Lung (tissue), 12 donors: ENCODE results near the gene CREB3. TPM values are rescaled to one million over a fixed set of nuclear protein-coding genes. Genes with fewer than 3 reads are reported as not detected.

Experiments used
- ATAC-seq: fragments of 200-7000 bp; cut with Tn5 transposase; one replicate; pipeline ENCODE4 v1.9.1; 2020; ENCODE audit warnings: moderate number of reproducible peaks; ENCODE audit not compliant: insufficient read depth, low FRiP score
- DNase-seq, 3 donors: peaks; one replicate each; pipeline ENCODE4 v3.0.0-alpha.2; 2013 to 2017
- H3K27ac ChIP-seq, 2 donors: one replicate each; pipeline ENCODE4 v1.5.1; 2013; ENCODE audit warnings: mild to moderate bottlenecking in 2 of 2, moderate library complexity in 2 of 2, control low read depth in 1 of 2, inconsistent platforms in 1 of 2, low read depth in 1 of 2, low read length in 1 of 2
- H3K27me3 ChIP-seq, 3 donors: one replicate each; pipeline ENCODE4 v1.5.1; 2013; ENCODE audit warnings: low read length in 2 of 3; ENCODE audit not compliant: control insufficient read depth in 3 of 3, insufficient read depth in 3 of 3
- H3K36me3 ChIP-seq, 4 donors: one replicate each; pipeline ENCODE4 v1.5.1; 2013; ENCODE audit warnings: low read length in 4 of 4, mild to moderate bottlenecking in 1 of 4, moderate library complexity in 1 of 4; ENCODE audit not compliant: control insufficient read depth in 4 of 4, insufficient read depth in 4 of 4
- H3K4me1 ChIP-seq, 5 donors: one replicate each; pipeline ENCODE4 v1.5.1; 2013; ENCODE audit warnings: low read length in 5 of 5, mild to moderate bottlenecking in 2 of 5, moderate library complexity in 1 of 5; ENCODE audit not compliant: control insufficient read depth in 5 of 5, insufficient read depth in 5 of 5
- H3K4me3 ChIP-seq: one replicate; pipeline ENCODE4 v1.5.1; 2013; ENCODE audit warnings: mild to moderate bottlenecking, control low read depth, moderate library complexity
- H3K9ac ChIP-seq, 2 donors: one replicate each; pipeline ENCODE4 v1.5.1; 2013; ENCODE audit warnings: low read length in 2 of 2, control low read depth in 1 of 2; ENCODE audit not compliant: insufficient read depth in 1 of 2
- H3K9me3 ChIP-seq, 4 donors: one replicate each; pipeline ENCODE4 v1.5.1; 2013; ENCODE audit warnings: low read length in 3 of 4, mild to moderate bottlenecking in 1 of 4, moderate library complexity in 1 of 4; ENCODE audit not compliant: control insufficient read depth in 4 of 4, insufficient read depth in 3 of 4
- WGBS, 2 donors: extraction: QIAGEN DNeasy Blood & Tissue Kit; methylation state at CpG; one replicate each; pipeline ENCODE4 v1.1.7; 2013; 5-methylcytosine and 5-hydroxymethylcytosine counted together
- polyA plus RNA-seq, 2 donors: library from polyadenylated mRNA; stranded (reverse); fragments of 200-250 nt; gene quantifications; one replicate each; pipeline ENCODE4 v1.2.1, GENCODE V29; 2013
- total RNA-seq, 2 donors: library from RNA; depleted of rRNA in 1 of 2; stranded (reverse); fragments of >200 nt in 1 of 2; gene quantifications; one replicate each; pipeline ENCODE4 v1.2.1, GENCODE V29; 2014 to 2021
- TF ChIP-seq, protein P1 (sequence below): IDR thresholded peaks from 2 replicates; pipeline ENCODE4 v1.5.1; 2012; ENCODE audit warnings: mild to moderate bottlenecking; ENCODE audit errors: control extremely low read depth, extremely low read depth
- donor health status: control.
- donor health status: control.
- donor health status: Bipolar disorder and iron deficiency.
- donor health status: healthy.
- donor health status: DM: yes; HTN: yes; CAD: no.

Gene CREB3
- total and polyA plus RNA-seq, 4 donors, result 25.1 to 43.3 (median 38.9) TPM

GRCh38 chr9:35741740-35742139 is 9.3 kb downstream of the CREB3 start:
- H3K27me3 ChIP-seq, result no peaks in the 10 kb centered on the region
- no peaks in the 10 kb centered on the region for H3K9me3 ChIP-seq
- TF ChIP-seq, protein P1, sequence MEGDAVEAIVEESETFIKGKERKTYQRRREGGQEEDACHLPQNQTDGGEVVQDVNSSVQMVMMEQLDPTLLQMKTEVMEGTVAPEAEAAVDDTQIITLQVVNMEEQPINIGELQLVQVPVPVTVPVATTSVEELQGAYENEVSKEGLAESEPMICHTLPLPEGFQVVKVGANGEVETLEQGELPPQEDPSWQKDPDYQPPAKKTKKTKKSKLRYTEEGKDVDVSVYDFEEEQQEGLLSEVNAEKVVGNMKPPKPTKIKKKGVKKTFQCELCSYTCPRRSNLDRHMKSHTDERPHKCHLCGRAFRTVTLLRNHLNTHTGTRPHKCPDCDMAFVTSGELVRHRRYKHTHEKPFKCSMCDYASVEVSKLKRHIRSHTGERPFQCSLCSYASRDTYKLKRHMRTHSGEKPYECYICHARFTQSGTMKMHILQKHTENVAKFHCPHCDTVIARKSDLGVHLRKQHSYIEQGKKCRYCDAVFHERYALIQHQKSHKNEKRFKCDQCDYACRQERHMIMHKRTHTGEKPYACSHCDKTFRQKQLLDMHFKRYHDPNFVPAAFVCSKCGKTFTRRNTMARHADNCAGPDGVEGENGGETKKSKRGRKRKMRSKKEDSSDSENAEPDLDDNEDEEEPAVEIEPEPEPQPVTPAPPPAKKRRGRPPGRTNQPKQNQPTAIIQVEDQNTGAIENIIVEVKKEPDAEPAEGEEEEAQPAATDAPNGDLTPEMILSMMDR, result no peak
- DNase-seq (no peak), ATAC-seq (no peak)
- peaks cover 36 to 66% (median 56%) of the 10 kb centered on the region in 4 donors for H3K36me3 ChIP-seq
- no peak overlapping the region for H3K4me3 ChIP-seq
- WGBS, 2 donors, result 68 to 82% methylated on average over 7 of the region's 7 CpGs
- peaks cover 0 to 11% (median 5%) of the 10 kb centered on the region in 5 donors for H3K4me1 ChIP-seq
- no peak overlapping the region for H3K27ac ChIP-seq
- no peak overlapping the region for H3K9ac ChIP-seq

- H3K9me3 ChIP-seq, result no peaks in the 10 kb centered on the region
- H3K27ac ChIP-seq, result no peak overlapping the region
- no peak overlapping the region for H3K9ac ChIP-seq
- TF ChIP-seq, protein P1, result no peak
- no peak overlapping the region for H3K4me3 ChIP-seq
- no peaks in the 10 kb centered on the region for H3K27me3 ChIP-seq
- H3K4me1 ChIP-seq, result peaks cover 0 to 26% (median 19%) of the 10 kb centered on the region in 5 donors
- H3K36me3 ChIP-seq, result peaks cover 31 to 54% (median 42%) of the 10 kb centered on the region in 4 donors
- 43 to 57% methylated on average over 2 of the region's 2 CpGs for WGBS, 2 donors
- DNase-seq (no peak), ATAC-seq (no peak)
Measured at GRCh38 chr9:35743452-35743851, 11.0 kb downstream of the CREB3 start.

- H3K36me3 ChIP-seq, result peaks cover 29 to 48% (median 37%) of the 10 kb centered on the region in 4 donors
Measured at GRCh38 chr9:35743880-35744518, 11.5 kb downstream of the CREB3 start.

More at GRCh38 chr9:35743880-35744518, 11.5 kb downstream of the CREB3 start:
- Histone ChIP-seq H3K27ac (no peak overlapping the region), H3K9me3 (no peaks in the 10 kb centered on the region), H3K9ac (no peak overlapping the region), H3K4me3 (no peak overlapping the region), H3K4me1 (peaks cover 0 to 26% (median 19%) of the 10 kb centered on the region in 5 donors), H3K27me3 (no peaks in the 10 kb centered on the region)
- TF ChIP-seq, protein P1, result no peak
- 84 to 87% methylated on average over 8 of the region's 8 CpGs for WGBS, 2 donors
- ATAC-seq (no peak), DNase-seq (no peak)
